Suppressor macrophage (primary cell): ENCODE measurements around the gene STK4.
A peak's percentile ranks its signal among the peaks of the same experiment; 100 is the strongest.

Experiments
- DNase-seq, 4 experiments: peaks; one replicate each; pipeline ENCODE4 v3.0.0-alpha.2; 2020 to 2022

Gene STK4

GRCh38 chr20:44955270-44955669 is 11.0 kb upstream of the STK4 start:
- no peak for DNase-seq

GRCh38 chr20:44956410-44956809 is 9.9 kb upstream of the STK4 start:
- DNase-seq = no peak

- DNase-seq = no peak
Observed at GRCh38 chr20:44958276-44958675, 8.0 kb upstream of the STK4 start.

- peak in 3 of 4 experiments; percentile 19 to 47 (median 33) for DNase-seq
Observed at GRCh38 chr20:44959082-44959637, 7.2 kb upstream of the STK4 start.

GRCh38 chr20:44959638-44960102 is 6.6 kb upstream of the STK4 start:
- DNase-seq = peak; percentile 66 to 78 (median 70)

- DNase-seq = peak; percentile 93 to 98 (median 96)
Observed at GRCh38 chr20:44960103-44960852, 6.0 kb upstream of the STK4 start, which contains the start of gene TOMM34. Gene TOMM34 (minus strand): TSS chr20:44960397. CDS start chr20:44960333, 64 bp downstream.

GRCh38 chr20:44961011-44961869 is 5.1 kb upstream of the STK4 start:
- DNase-seq = no peak

- no peak for DNase-seq
Observed at GRCh38 chr20:44961870-44962267, 4.4 kb upstream of the STK4 start.

GRCh38 chr20:44962483-44962882 is 3.8 kb upstream of the STK4 start:
- no peak for DNase-seq

GRCh38 chr20:44963325-44964215 is 2.7 kb upstream of the STK4 start:
- DNase-seq = no peak

GRCh38 chr20:44965651-44966029 is 672 bp upstream of the STK4 start:
- DNase-seq = no peak

- peak; percentile 58 to 82 (median 72) for DNase-seq
Observed at GRCh38 chr20:44967207-44967807, 995 bp downstream of the STK4 start.

- DNase-seq = no peak
Observed at GRCh38 chr20:44969300-44969894, 3.1 kb downstream of the STK4 start.

- DNase-seq = peak in 1 of 4 experiments; percentile 37
Observed at GRCh38 chr20:44970243-44970757, 4.0 kb downstream of the STK4 start.

- peak in 1 of 4 experiments; percentile 23 for DNase-seq
Observed at GRCh38 chr20:44973053-44973452, 6.7 kb downstream of the STK4 start.

- DNase-seq = no peak
Observed at GRCh38 chr20:44976698-44977097, 10.4 kb downstream of the STK4 start.

GRCh38 chr20:44979090-44979621 is 12.8 kb downstream of the STK4 start:
- DNase-seq = peak; percentile 83 to 93 (median 87)

- DNase-seq = no peak
Observed at GRCh38 chr20:44981736-44982406, 15.6 kb downstream of the STK4 start.

GRCh38 chr20:44983093-44983674 is 16.9 kb downstream of the STK4 start:
- peak in 1 of 4 experiments; percentile 25 for DNase-seq
